Transverse colon (tissue), 4 donors: Measurements from ENCODE around the gene NALF2.

Experiments used
- EP300 ChIP-seq: sonication (generic); formaldehyde crosslinking; IDR thresholded peaks from one replicate; pipeline ENCODE4 v1.6.1; 2017; ENCODE audit warnings: antibody characterized with exemption, low read depth
- POLR2AphosphoS5 ChIP-seq, 3 donors: sonication (generic); formaldehyde crosslinking; IDR thresholded peaks; one replicate each; pipeline ENCODE4 v1.6.1; 2016; ENCODE audit warnings: antibody characterized with exemption in 3 of 3
- TF ChIP-seq, protein P1 (sequence below), 5 experiments: fragments of 200-600 bp in 3 of 5; fragments of 450-650 bp in 2 of 5; sonication (generic) in 3 of 5; IDR thresholded peaks; 1 replicate in 2 of 5; 2 replicates in 3 of 5; pipeline ENCODE4 v1.5.1; 2016 to 2017; ENCODE audit warnings: antibody characterized with exemption in 5 of 5, inconsistent platforms in 3 of 5, mild to moderate bottlenecking in 2 of 5, moderate library complexity in 1 of 5

DNA sequence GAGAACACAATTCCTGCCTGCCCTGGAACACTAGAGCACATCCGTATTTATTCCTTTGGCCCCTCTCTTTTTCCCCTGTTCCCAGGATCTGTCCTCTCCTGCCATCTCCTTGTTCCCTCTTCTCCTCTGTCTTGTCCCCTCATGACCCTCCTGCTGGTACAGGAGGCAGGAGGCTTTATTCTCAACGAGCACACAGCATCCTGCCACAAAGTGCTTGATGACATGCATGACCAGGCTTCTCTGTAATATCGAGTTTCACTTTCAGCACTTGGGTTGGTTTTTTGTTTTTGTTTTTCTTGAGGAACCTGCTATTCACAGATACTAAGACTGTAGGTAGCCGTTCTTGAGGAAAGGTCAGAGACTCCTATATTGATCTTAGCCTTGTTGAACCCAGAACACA is 35.3 kb downstream of the NALF2 start:
- no peak for TF ChIP-seq EP300
- TF ChIP-seq, protein P1, sequence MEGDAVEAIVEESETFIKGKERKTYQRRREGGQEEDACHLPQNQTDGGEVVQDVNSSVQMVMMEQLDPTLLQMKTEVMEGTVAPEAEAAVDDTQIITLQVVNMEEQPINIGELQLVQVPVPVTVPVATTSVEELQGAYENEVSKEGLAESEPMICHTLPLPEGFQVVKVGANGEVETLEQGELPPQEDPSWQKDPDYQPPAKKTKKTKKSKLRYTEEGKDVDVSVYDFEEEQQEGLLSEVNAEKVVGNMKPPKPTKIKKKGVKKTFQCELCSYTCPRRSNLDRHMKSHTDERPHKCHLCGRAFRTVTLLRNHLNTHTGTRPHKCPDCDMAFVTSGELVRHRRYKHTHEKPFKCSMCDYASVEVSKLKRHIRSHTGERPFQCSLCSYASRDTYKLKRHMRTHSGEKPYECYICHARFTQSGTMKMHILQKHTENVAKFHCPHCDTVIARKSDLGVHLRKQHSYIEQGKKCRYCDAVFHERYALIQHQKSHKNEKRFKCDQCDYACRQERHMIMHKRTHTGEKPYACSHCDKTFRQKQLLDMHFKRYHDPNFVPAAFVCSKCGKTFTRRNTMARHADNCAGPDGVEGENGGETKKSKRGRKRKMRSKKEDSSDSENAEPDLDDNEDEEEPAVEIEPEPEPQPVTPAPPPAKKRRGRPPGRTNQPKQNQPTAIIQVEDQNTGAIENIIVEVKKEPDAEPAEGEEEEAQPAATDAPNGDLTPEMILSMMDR (IDR thresholded peaks at IDR 0.05): no peak
- TF ChIP-seq POLR2AphosphoS5 (IDR thresholded peaks at IDR 0.05): no peak
